ENCODE data around the gene DCN.

GRCh38 chr12:91224401-91224800 is 41.8 kb upstream of the DCN start:
- TF ChIP-seq POLR2A (IDR thresholded peaks at IDR 0.05; ENCODE audit: low read depth, low read length) (no peak), POLR2AphosphoS5 (IDR thresholded peaks at IDR 0.05; ENCODE audit: low read depth, low read length) (no peak)

All from GM12892 (cell line).